CD4-positive, alpha-beta T cell treated with Interferon gamma for 1 hour (primary cell): ENCODE measurements around the gene ARHGAP31.
"Not testable (repeated sequence)": the region's sequence is repeated elsewhere in the genome, so short reads cannot be mapped to it uniquely, and the experiment has no call there.

ENCODE experiments used
- DNase-seq: peaks from one replicate; pipeline ENCODE4 v3.0.0-alpha.2; 2020

Gene ARHGAP31

GRCh38 chr3:119320785-119321184 is 26.6 kb downstream of the ARHGAP31 start:
- not testable (repeated sequence) for DNase-seq

- DNase-seq = no peak
These were observed 28.0 kb downstream of the ARHGAP31 start for GRCh38 chr3:119322021-119322834.

GRCh38 chr3:119322835-119323722 is 28.9 kb downstream of the ARHGAP31 start:
- peak; percentile 93 for DNase-seq

- DNase-seq = no peak
These were observed 29.5 kb downstream of the ARHGAP31 start for GRCh38 chr3:119323723-119324085.

- DNase-seq = no peak
These were observed 30.7 kb downstream of the ARHGAP31 start for GRCh38 chr3:119324899-119325298.

GRCh38 chr3:119326976-119327375 is 32.8 kb downstream of the ARHGAP31 start:
- no peak for DNase-seq

- DNase-seq = no peak
These were observed 35.4 kb downstream of the ARHGAP31 start for GRCh38 chr3:119329551-119329950.

GRCh38 chr3:119330181-119330580 is 36.0 kb downstream of the ARHGAP31 start:
- DNase-seq = no peak

GRCh38 chr3:119330858-119331257 is 36.7 kb downstream of the ARHGAP31 start:
- DNase-seq = no peak

GRCh38 chr3:119331661-119332060 is 37.5 kb downstream of the ARHGAP31 start:
- no peak for DNase-seq

- no peak for DNase-seq
These were observed 39.8 kb downstream of the ARHGAP31 start for GRCh38 chr3:119333773-119334509.

- DNase-seq = no peak
These were observed 42.6 kb downstream of the ARHGAP31 start for GRCh38 chr3:119336823-119337222.

- not testable (repeated sequence) for DNase-seq
These were observed 43.2 kb downstream of the ARHGAP31 start for GRCh38 chr3:119337407-119337806.

- DNase-seq = no peak
These were observed 44.6 kb downstream of the ARHGAP31 start for GRCh38 chr3:119338754-119339153.

- no peak for DNase-seq
These were observed 45.8 kb downstream of the ARHGAP31 start for GRCh38 chr3:119340014-119340413.

GRCh38 chr3:119340446-119340845 is 46.3 kb downstream of the ARHGAP31 start:
- DNase-seq = no peak

- DNase-seq = no peak
These were observed 48.0 kb downstream of the ARHGAP31 start for GRCh38 chr3:119342176-119342575.

- no peak for DNase-seq
These were observed 49.5 kb downstream of the ARHGAP31 start for GRCh38 chr3:119343719-119344118.

GRCh38 chr3:119346076-119346496 is 51.9 kb downstream of the ARHGAP31 start:
- DNase-seq = no peak

- DNase-seq = no peak
These were observed 52.9 kb downstream of the ARHGAP31 start for GRCh38 chr3:119347036-119347435.

- DNase-seq = no peak
These were observed 55.3 kb downstream of the ARHGAP31 start for GRCh38 chr3:119349354-119350041.

- no peak for DNase-seq
These were observed 55.9 kb downstream of the ARHGAP31 start for GRCh38 chr3:119350114-119350513.

GRCh38 chr3:119351581-119351980 is 57.4 kb downstream of the ARHGAP31 start:
- no peak for DNase-seq
